ENCODE measurements around the gene EAPP. TPM values are rescaled to one million over a fixed set of nuclear protein-coding genes. Genes with fewer than 3 reads are reported as not detected.
"Not testable (repeated sequence)": the region's sequence is repeated elsewhere in the genome, so short reads cannot be mapped to it uniquely, and the experiment has no call there.

Gene EAPP
- total RNA-seq, 2 experiments from 2014 or later = 28.6 to 35.8 TPM

DNA sequence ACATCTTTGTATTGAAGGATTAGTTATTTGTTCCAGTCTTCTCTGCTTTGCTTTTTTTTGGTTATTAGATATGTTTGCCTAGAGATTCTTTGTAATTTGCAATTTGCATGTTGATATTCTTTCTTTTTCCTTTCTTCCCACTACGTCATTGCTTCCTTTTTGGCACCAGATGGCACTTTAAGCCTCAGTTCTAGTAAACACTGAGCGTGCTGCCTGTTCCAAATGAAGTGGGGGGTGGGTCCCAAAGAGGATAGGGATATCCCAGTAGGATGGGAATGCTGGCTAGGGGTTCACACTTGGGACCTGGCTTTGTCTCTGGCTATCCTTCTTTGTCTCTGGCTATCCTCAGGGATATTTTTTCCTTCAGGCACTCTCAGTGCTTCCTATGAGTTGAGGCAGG is 17.0 kb downstream of the EAPP start:
- no peak overlapping the region for H3K4me2 ChIP-seq (ENCODE audit: low read length)
- H3K9me3 ChIP-seq (ENCODE audit: low read length) = no peaks in the 10 kb centered on the region
- BruUV-seq (replicated peaks) = no TSS peak
- intact Hi-C loops (cut with micrococcal nuclease; ENCODE audit: unreplicated experiment) = no loop called here
- H4K20me1 ChIP-seq (ENCODE audit: insufficient read depth, low read length) = no peaks in the 10 kb centered on the region
- H3K4me3 ChIP-seq (ENCODE audit: low read depth, low read length, poor library complexity, severe bottlenecking) = no peak overlapping the region
- H2AFZ ChIP-seq (ENCODE audit: low read length) = no peak overlapping the region
- no peaks in the 10 kb centered on the region for H3K9me2 ChIP-seq (ENCODE audit: insufficient read depth, low read length)
- no peak for DNase-seq (ENCODE audit: low spot score)
- TF ChIP-seq EZH2phosphoT487 (IDR thresholded peaks at IDR 0.05; ENCODE audit: borderline replicate concordance, low read depth, low read length) = no peak
- no peak for TF ChIP-seq CTCF (conservative IDR thresholded peaks at IDR 0.05; ENCODE audit: low read length)
- H3K36me3 ChIP-seq (ENCODE audit: insufficient read depth, low read length) = peaks cover 74% of the 10 kb centered on the region
- no peak overlapping the region for H3K27ac ChIP-seq (ENCODE audit: low read depth, low read length, poor library complexity, severe bottlenecking)
- ChIA-PET POLR2A (no interaction called here), CTCF (ENCODE audit: unreplicated experiment) (no interaction called here)
- no peaks in the 10 kb centered on the region for H3K79me2 ChIP-seq (ENCODE audit: insufficient read depth, low read depth, low read length)
- no peaks in the 10 kb centered on the region for H3K4me1 ChIP-seq (ENCODE audit: insufficient read depth, low read length, poor library complexity, severe bottlenecking)

- H3K4me2 ChIP-seq (ENCODE audit: low read length); H3K27ac ChIP-seq (ENCODE audit: low read depth, low read length, poor library complexity, severe bottlenecking); H3K79me2 ChIP-seq (ENCODE audit: insufficient read depth, low read depth, low read length); H2AFZ ChIP-seq (ENCODE audit: low read length); H3K9me2 ChIP-seq (ENCODE audit: insufficient read depth, low read length); H3K9me3 ChIP-seq (ENCODE audit: low read length); intact Hi-C loops (cut with micrococcal nuclease; ENCODE audit: unreplicated experiment); H3K4me3 ChIP-seq (ENCODE audit: low read depth, low read length, poor library complexity, severe bottlenecking); H3K4me1 ChIP-seq (ENCODE audit: insufficient read depth, low read length, poor library complexity, severe bottlenecking); CTCF ChIA-PET (ENCODE audit: unreplicated experiment); BruUV-seq (replicated peaks); H4K20me1 ChIP-seq (ENCODE audit: insufficient read depth, low read length); DNase-seq (ENCODE audit: low spot score): not testable (repeated sequence)
- POLR2A ChIA-PET = interaction anchor here (0.5 to 1.0 kb wide), 6 partner anchors 10 to 616 kb away, joined by 3 to 7 read pairs (median 4); no protein-coding TSS in a partner anchor
- peaks cover 76% of the 10 kb centered on the region for H3K36me3 ChIP-seq (ENCODE audit: insufficient read depth, low read length)
These were observed 18.4 kb downstream of the EAPP start for GRCh38 chr14:34521071-34521470.

DNA sequence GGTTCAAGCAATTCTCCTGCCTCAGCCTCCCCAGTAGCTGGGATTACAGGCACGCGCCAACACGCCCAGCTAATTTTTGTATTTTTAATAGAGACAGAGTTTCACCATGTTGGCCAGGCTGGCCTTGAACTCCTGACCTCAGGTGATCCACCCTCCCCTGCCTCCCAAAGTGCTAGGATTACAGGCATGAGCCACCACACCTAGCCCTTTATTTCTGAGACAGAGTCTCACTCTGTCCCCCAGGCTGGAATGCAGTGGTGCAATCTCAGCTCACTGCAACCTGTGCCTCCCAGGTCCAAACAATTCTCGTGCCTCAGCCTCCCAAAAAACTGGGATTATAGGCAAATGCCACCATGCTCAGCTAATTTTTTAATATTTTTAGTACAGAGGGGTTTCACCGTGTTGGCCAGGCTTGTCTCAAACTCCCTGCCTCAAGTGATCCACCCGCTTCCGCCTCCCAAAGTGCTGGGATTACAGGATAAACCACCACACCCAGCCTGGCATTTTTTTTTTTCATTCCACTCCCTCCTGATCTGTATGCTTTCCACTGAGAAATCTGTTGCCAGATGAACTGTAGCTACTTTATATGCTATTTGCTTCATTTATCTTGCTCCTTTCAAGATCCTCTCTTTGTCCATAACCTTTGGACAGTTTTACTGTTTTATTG is 19.1 kb downstream of the EAPP start:
- H4K20me1 ChIP-seq (ENCODE audit: insufficient read depth, low read length); H3K79me2 ChIP-seq (ENCODE audit: insufficient read depth, low read depth, low read length); H3K9me2 ChIP-seq (ENCODE audit: insufficient read depth, low read length); H3K4me2 ChIP-seq (ENCODE audit: low read length); DNase-seq (ENCODE audit: low spot score); H2AFZ ChIP-seq (ENCODE audit: low read length); BruUV-seq (replicated peaks); intact Hi-C loops (cut with micrococcal nuclease; ENCODE audit: unreplicated experiment); CTCF ChIA-PET (ENCODE audit: unreplicated experiment); H3K4me1 ChIP-seq (ENCODE audit: insufficient read depth, low read length, poor library complexity, severe bottlenecking); H3K9me3 ChIP-seq (ENCODE audit: low read length); H3K4me3 ChIP-seq (ENCODE audit: low read depth, low read length, poor library complexity, severe bottlenecking); H3K27ac ChIP-seq (ENCODE audit: low read depth, low read length, poor library complexity, severe bottlenecking): not testable (repeated sequence)
- peaks cover 79% of the 10 kb centered on the region for H3K36me3 ChIP-seq (ENCODE audit: insufficient read depth, low read length)
- POLR2A ChIA-PET = interaction anchor here (0.5 to 1.0 kb wide), 4 partner anchors 9 to 616 kb away, joined by 3 to 5 read pairs (median 4); no protein-coding TSS in a partner anchor

All from OCI-LY7 (cell line).